Measurements from ENCODE around the gene DNMT3B.

DNA sequence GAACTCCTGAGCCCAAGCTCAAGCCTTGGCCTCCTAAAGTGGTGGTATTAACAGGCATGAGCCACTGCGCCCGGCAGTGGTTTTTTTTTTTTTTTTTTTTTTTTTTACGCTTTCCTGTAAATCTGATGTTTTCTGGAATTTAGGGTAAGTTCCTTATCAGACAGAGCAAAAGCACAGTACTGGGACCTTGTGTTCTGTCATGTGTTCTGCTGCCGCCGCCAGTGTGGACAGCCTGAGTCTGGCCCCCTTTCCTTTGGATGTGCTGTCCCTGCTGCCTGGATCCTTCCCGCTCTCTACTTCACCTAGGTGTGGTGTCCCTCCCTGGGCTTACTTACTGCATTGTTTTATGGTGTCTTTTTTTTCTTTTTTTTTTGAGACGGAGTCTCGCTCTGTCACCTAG, 11.7 kb downstream of the DNMT3B start:
- TF ChIP-seq, protein P1, sequence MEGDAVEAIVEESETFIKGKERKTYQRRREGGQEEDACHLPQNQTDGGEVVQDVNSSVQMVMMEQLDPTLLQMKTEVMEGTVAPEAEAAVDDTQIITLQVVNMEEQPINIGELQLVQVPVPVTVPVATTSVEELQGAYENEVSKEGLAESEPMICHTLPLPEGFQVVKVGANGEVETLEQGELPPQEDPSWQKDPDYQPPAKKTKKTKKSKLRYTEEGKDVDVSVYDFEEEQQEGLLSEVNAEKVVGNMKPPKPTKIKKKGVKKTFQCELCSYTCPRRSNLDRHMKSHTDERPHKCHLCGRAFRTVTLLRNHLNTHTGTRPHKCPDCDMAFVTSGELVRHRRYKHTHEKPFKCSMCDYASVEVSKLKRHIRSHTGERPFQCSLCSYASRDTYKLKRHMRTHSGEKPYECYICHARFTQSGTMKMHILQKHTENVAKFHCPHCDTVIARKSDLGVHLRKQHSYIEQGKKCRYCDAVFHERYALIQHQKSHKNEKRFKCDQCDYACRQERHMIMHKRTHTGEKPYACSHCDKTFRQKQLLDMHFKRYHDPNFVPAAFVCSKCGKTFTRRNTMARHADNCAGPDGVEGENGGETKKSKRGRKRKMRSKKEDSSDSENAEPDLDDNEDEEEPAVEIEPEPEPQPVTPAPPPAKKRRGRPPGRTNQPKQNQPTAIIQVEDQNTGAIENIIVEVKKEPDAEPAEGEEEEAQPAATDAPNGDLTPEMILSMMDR (conservative IDR thresholded peaks at IDR 0.05; ENCODE audit: low read depth in 2 of 2): no peak
- TF ChIP-seq POLR2AphosphoS5 (IDR thresholded peaks at IDR 0.05; ENCODE audit: low read depth): no peak; the same call in none of the 2 replicates

All from GM23338 (cell line).